HCT116 (cell line): Measurements from ENCODE around the gene C10orf143. TPM values are rescaled to one million over a fixed set of nuclear protein-coding genes. Genes with fewer than 3 reads are reported as not detected.

Experiments
- ATAC-seq: fragments of 200-7000 bp; cut with Tn5 transposase; 2 replicates; pipeline ENCODE4 v1.9.1; 2020; ENCODE audit warnings: mild to moderate bottlenecking, moderate library complexity
- BruUV-seq: library from RNA; stranded (reverse); fragments of 400-500 nt; replicated peaks from 2 replicates; lab custom pipeline; 2021; lab: Mats Ljungman, UMichigan
- CTCF ChIA-PET: fragments of 300-600 bp; sonication (Branson Sonifier 250); formaldehyde crosslinking; loops from one replicate; lab custom pipeline; 2021; ENCODE audit warnings: antibody characterized with exemption; lab: Charles Lee
- POLR2A ChIA-PET: fragments of 300-600, 350-600 bp; sonication (Branson Sonifier 250); formaldehyde crosslinking; loops from one replicate; lab custom pipeline; 2021; ENCODE audit warnings: antibody characterized with exemption; lab: Charles Lee
- RAD21 ChIA-PET, 2 experiments: fragments of 300-600 bp; sonication (Branson Sonifier 250); formaldehyde crosslinking; loops; one replicate each; lab custom pipeline; 2023; ENCODE audit warnings: low total read pairs in 2 of 2; ENCODE audit not compliant: uncharacterized antibody in 2 of 2, unreplicated experiment in 2 of 2, low non-redundant PET in 1 of 2; lab: Charles Lee
- DNase-seq: peaks from one replicate; pipeline ENCODE4 v3.0.0-alpha.2; 2010; ENCODE audit warnings: low read depth, low spot score
- H2AFZ ChIP-seq: fragments of 200-600 bp; shearing (Covaris generic), sonication (generic); 2 replicates; pipeline ENCODE4 v1.6.1; 2017; ENCODE audit warnings: low read depth, mixed run types, mixed read lengths, antibody characterized with exemption, low read length; ENCODE audit not compliant: poor library complexity, severe bottlenecking
- H3K27ac ChIP-seq: 2 replicates; pipeline ENCODE4 v1.5.1; 2012; ENCODE audit warnings: low read depth, low read length
- H3K27me3 ChIP-seq: fragments of 200-600 bp; sonication (generic); 2 replicates; pipeline ENCODE4 v1.6.1; 2016; ENCODE audit warnings: mixed run types, low read length, mixed read lengths; ENCODE audit not compliant: insufficient read depth
- H3K36me3 ChIP-seq, 2 experiments: fragments of 200-500 bp in 1 of 2; fragments of 200-600 bp in 1 of 2; sonication (Bioruptor generic) in 1 of 2; sonication (generic) in 1 of 2; 2 replicates each; pipeline versions ENCODE4 v1.5.1 to v1.6.1; 2014 to 2016; ENCODE audit warnings: low read length in 2 of 2, inconsistent platforms in 1 of 2, mixed read lengths in 1 of 2, mixed run types in 1 of 2; ENCODE audit not compliant: insufficient read depth in 2 of 2, control insufficient read depth in 1 of 2
- H3K4me1 ChIP-seq, 2 experiments: fragments of 200-600 bp in 1 of 2; sonication (generic) in 1 of 2; 2 replicates each; pipeline versions ENCODE4 v1.5.1 to v1.6.1; 2012 to 2017; ENCODE audit warnings: low read length in 2 of 2, inconsistent platforms in 1 of 2, mild to moderate bottlenecking in 1 of 2, mixed read lengths in 1 of 2, mixed run types in 1 of 2, moderate library complexity in 1 of 2; ENCODE audit not compliant: insufficient read depth in 2 of 2, control insufficient read depth in 1 of 2
- H3K4me2 ChIP-seq: fragments of 200-600 bp; sonication (generic); 2 replicates; pipeline ENCODE4 v1.6.1; 2017; ENCODE audit warnings: mixed run types, low read length, mixed read lengths
- H3K4me3 ChIP-seq, 2 experiments: fragments of 200-600 bp in 1 of 2; sonication (generic) in 1 of 2; replicated peaks in 1 of 2; 2 replicates each; pipeline ENCODE4 v1.5.1; 2011 to 2016; ENCODE audit warnings: low read length in 2 of 2, control low read depth in 1 of 2, low read depth in 1 of 2, mild to moderate bottlenecking in 1 of 2, mixed read lengths in 1 of 2, mixed run types in 1 of 2
- H3K79me2 ChIP-seq: fragments of 200-600 bp; sonication (generic); 2 replicates; pipeline ENCODE4 v1.6.1; 2017; ENCODE audit warnings: mild to moderate bottlenecking, mixed run types, low read length, moderate library complexity, mixed read lengths; ENCODE audit not compliant: insufficient read depth
- H3K9ac ChIP-seq: fragments of 200-600 bp; sonication (generic); 2 replicates; pipeline ENCODE4 v1.6.1; 2016; ENCODE audit warnings: low read length, mixed read lengths
- H3K9me2 ChIP-seq: fragments of 200-600 bp; sonication (generic), shearing (Covaris generic); 2 replicates; pipeline ENCODE4 v1.6.1; 2017; ENCODE audit warnings: mixed run types, mild to moderate bottlenecking, moderate library complexity; ENCODE audit not compliant: insufficient read depth
- H3K9me3 ChIP-seq, 2 experiments: fragments of 200-500 bp in 1 of 2; fragments of 200-600 bp in 1 of 2; sonication (Bioruptor generic) in 1 of 2; sonication (generic) in 1 of 2; 2 replicates each; pipeline ENCODE4 v1.6.1; 2014 to 2017; ENCODE audit warnings: low read length in 2 of 2, mixed read lengths in 2 of 2, inconsistent platforms in 1 of 2, low read depth in 1 of 2, mild to moderate bottlenecking in 1 of 2, mixed run types in 1 of 2, moderate library complexity in 1 of 2; ENCODE audit not compliant: control insufficient read depth in 1 of 2, insufficient read depth in 1 of 2
- H4K20me1 ChIP-seq: fragments of 200-600 bp; sonication (generic), shearing (Covaris generic); 2 replicates; pipeline ENCODE4 v1.6.1; 2017; ENCODE audit warnings: mixed run types, mild to moderate bottlenecking, moderate library complexity; ENCODE audit not compliant: insufficient read depth
- CTCF ChIP-seq, 3 experiments: fragments of 200-600 bp in 1 of 3; sonication (generic) in 1 of 3; IDR thresholded peaks in 2 of 3; conservative IDR thresholded peaks in 1 of 3; 2 replicates each; pipeline ENCODE4 v1.5.1; 2012 to 2017; ENCODE audit warnings: low read depth in 2 of 3, low read length in 2 of 3, antibody characterized with exemption in 1 of 3, borderline replicate concordance in 1 of 3, control low read depth in 1 of 3, mild to moderate bottlenecking in 1 of 3, mixed read lengths in 1 of 3, mixed run types in 1 of 3, moderate library complexity in 1 of 3; ENCODE audit not compliant: insufficient read depth in 1 of 3
- JUND ChIP-seq: IDR thresholded peaks from 2 replicates; pipeline ENCODE4 v1.6.1; 2012
- MAX ChIP-seq: IDR thresholded peaks from 2 replicates; pipeline ENCODE4 v1.6.1; 2012
- POLR2A ChIP-seq: IDR thresholded peaks from 2 replicates; pipeline ENCODE4 v1.7.0; 2011; ENCODE audit warnings: borderline replicate concordance; ENCODE audit not compliant: insufficient read depth, insufficient read length; ENCODE audit errors: extremely low read depth
- SP1 ChIP-seq: IDR thresholded peaks from 2 replicates; pipeline ENCODE4 v1.6.1; 2012; ENCODE audit warnings: low read depth
- ZBTB33 ChIP-seq: IDR thresholded peaks from 2 replicates; pipeline ENCODE4 v1.6.1; 2011; ENCODE audit warnings: mild to moderate bottlenecking, low read length, moderate library complexity; ENCODE audit not compliant: insufficient replicate concordance; ENCODE audit errors: extremely low read depth
- ZFX ChIP-seq: fragments of 450-650 bp; IDR thresholded peaks from 2 replicates; pipeline ENCODE4 v1.6.1; 2017
- ZNF274 ChIP-seq: fragments of 200-500 bp; sonication (Bioruptor generic); IDR thresholded peaks from 2 replicates; pipeline ENCODE4 v1.6.1; 2014; ENCODE audit warnings: mild to moderate bottlenecking, low read depth, low read length, inconsistent platforms
- intact Hi-C: fragments of 100-400 bp; cut with micrococcal nuclease; formaldehyde crosslinking; loops from 2 replicates; pipeline ENCODE4 v1.10.0; 2022
- total RNA-seq: library from RNA; stranded (reverse); gene quantifications from one replicate; pipeline ENCODE4 v1.2.1, GENCODE V29; 2021; ENCODE audit not compliant: unreplicated experiment

The C10orf143 gene
- total RNA-seq, 1 experiment from 2014 or later = 0.66 TPM

GRCh38 chr10:130020651-130021382, 89.8 kb downstream of the C10orf143 start:
- ChIA-PET CTCF (no interaction called here), POLR2A (no interaction called here), RAD21 (no interaction called here)
- H3K9ac ChIP-seq = no peak overlapping the region
- H3K9me2 ChIP-seq = no peaks in the 10 kb centered on the region
- no peaks in the 10 kb centered on the region for H3K4me1 ChIP-seq
- H3K27me3 ChIP-seq = no peaks in the 10 kb centered on the region
- DNase-seq (no peak), ATAC-seq (no peak)
- H3K9me3 ChIP-seq = no peaks in the 10 kb centered on the region
- H4K20me1 ChIP-seq = no peaks in the 10 kb centered on the region
- H3K79me2 ChIP-seq = no peaks in the 10 kb centered on the region
- TF ChIP-seq ZFX (no peak), POLR2A (no peak), CTCF (IDR thresholded peaks at IDR 0.05 in 2 of 3, conservative IDR thresholded peaks at IDR 0.05 in 1 of 3; ENCODE audit: borderline replicate concordance in 1 of 3, insufficient read depth in 1 of 3, low read depth in 2 of 3, low read length in 2 of 3) (no peak), MAX (no peak), ZNF274 (no peak), ZBTB33 (no peak), SP1 (no peak), JUND (no peak)
- no peaks in the 10 kb centered on the region for H3K36me3 ChIP-seq
- no peak overlapping the region for H2AFZ ChIP-seq
- no peak overlapping the region for H3K4me2 ChIP-seq
- H3K4me3 ChIP-seq = no peak overlapping the region
- intact Hi-C loops = no loop called here
- no peak overlapping the region for H3K27ac ChIP-seq
- BruUV-seq = no TSS peak
